Subcutaneous abdominal adipose tissue (tissue), 5 donors: ENCODE results near the gene ITGA6.

Source experiments
- H3K27ac ChIP-seq: one replicate; pipeline ENCODE4 v1.7.0; 2013; ENCODE audit warnings: low read depth, mild to moderate bottlenecking, inconsistent platforms, low read length, moderate library complexity
- H3K27me3 ChIP-seq, 5 donors: one replicate each; pipeline ENCODE4 v1.7.0; 2013; ENCODE audit warnings: low read length in 5 of 5, inconsistent platforms in 1 of 5; ENCODE audit not compliant: control insufficient read depth in 5 of 5, insufficient read depth in 4 of 5
- H3K36me3 ChIP-seq, 5 donors: one replicate each; pipeline ENCODE4 v1.7.0; 2013; ENCODE audit warnings: low read length in 5 of 5; ENCODE audit not compliant: control insufficient read depth in 5 of 5, insufficient read depth in 5 of 5
- H3K4me1 ChIP-seq, 5 donors: one replicate each; pipeline ENCODE4 v1.7.0; 2013; ENCODE audit warnings: low read length in 5 of 5, mild to moderate bottlenecking in 3 of 5, moderate library complexity in 1 of 5; ENCODE audit not compliant: control insufficient read depth in 5 of 5, insufficient read depth in 5 of 5
- H3K4me3 ChIP-seq, 5 donors: one replicate each; pipeline ENCODE4 v1.7.0; 2013; ENCODE audit warnings: low read length in 5 of 5, low read depth in 1 of 5
- H3K9ac ChIP-seq, 5 donors: one replicate each; pipeline ENCODE4 v1.7.0; 2013; ENCODE audit warnings: low read length in 5 of 5, mild to moderate bottlenecking in 4 of 5, moderate library complexity in 3 of 5
- H3K9me3 ChIP-seq, 5 donors: one replicate each; pipeline ENCODE4 v1.7.0; 2013; ENCODE audit warnings: low read length in 5 of 5; ENCODE audit not compliant: control insufficient read depth in 5 of 5
- donor health status: healthy.
- donor health status: healthy.
- donor health status: healthy.
- donor health status: healthy.
- donor health status: healthy.

The ITGA6 gene

GRCh38 chr2:172449911-172450550 is 22.6 kb downstream of the ITGA6 start:
- Histone ChIP-seq H3K4me1 (peaks cover 5 to 41% (median 26%) of the 10 kb centered on the region in 5 donors), H3K9ac (no peak overlapping the region), H3K27me3 (no peaks in the 10 kb centered on the region), H3K4me3 (no peak overlapping the region), H3K27ac (no peak overlapping the region), H3K36me3 (no peaks in the 10 kb centered on the region), H3K9me3 (no peaks in the 10 kb centered on the region)

GRCh38 chr2:172451923-172452322 is 24.5 kb downstream of the ITGA6 start:
- Histone ChIP-seq H3K27ac (no peak overlapping the region), H3K4me3 (peak overlapping the region in 1 of 5 donors; percentile 6), H3K4me1 (peaks cover 9 to 45% (median 14%) of the 10 kb centered on the region in 5 donors), H3K9me3 (no peaks in the 10 kb centered on the region), H3K9ac (no peak overlapping the region), H3K27me3 (peaks cover 0 to 3% (median 0%) of the 10 kb centered on the region in 5 donors), H3K36me3 (no peaks in the 10 kb centered on the region)

- Histone ChIP-seq H3K4me1 (peaks cover 9 to 45% (median 14%) of the 10 kb centered on the region in 5 donors), H3K27ac (no peak overlapping the region), H3K36me3 (no peaks in the 10 kb centered on the region), H3K27me3 (peaks cover 0 to 3% (median 0%) of the 10 kb centered on the region in 5 donors), H3K9me3 (no peaks in the 10 kb centered on the region), H3K4me3 (no peak overlapping the region), H3K9ac (no peak overlapping the region)
Measured at GRCh38 chr2:172452845-172453244, 25.5 kb downstream of the ITGA6 start.

DNA sequence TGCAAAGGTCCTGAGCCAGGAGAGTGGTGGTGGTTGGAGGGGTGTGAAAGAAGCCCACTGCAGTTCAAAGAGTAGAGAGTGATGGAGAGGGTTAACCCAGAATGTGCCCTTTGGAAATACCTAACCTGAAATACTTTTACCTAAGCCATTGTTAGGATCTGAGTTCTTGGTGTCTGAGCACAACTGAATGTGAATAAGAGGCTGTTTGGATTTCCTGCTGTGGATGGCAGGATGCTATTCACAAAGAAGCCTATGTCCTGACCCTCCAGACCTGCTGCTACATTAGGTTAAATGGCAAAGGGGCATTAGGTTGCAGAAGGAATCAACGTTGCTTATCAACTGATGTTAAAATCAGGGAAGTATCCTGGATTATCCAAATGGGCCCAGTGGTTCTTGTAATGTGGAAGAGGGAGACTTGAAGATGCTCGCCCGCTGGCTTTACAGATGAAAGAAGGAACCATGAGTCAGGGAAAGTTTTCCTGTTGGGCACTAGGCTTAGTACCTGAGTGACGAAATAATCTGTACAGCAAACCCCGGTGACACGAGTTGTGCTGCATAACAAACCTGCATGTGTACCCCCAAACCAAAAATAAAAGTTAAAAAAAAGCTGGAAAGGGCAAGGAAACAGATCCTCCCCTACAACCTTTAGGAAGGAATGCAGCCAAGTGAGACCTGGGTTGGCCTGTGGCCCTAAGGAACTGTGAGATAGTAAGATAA is 27.2 kb downstream of the ITGA6 start:
- no peaks in the 10 kb centered on the region for H3K9me3 ChIP-seq
- H3K36me3 ChIP-seq = no peaks in the 10 kb centered on the region
- no peak overlapping the region for H3K9ac ChIP-seq
- H3K27me3 ChIP-seq = peaks cover 0 to 3% (median 0%) of the 10 kb centered on the region in 5 donors
- H3K4me1 ChIP-seq = peaks cover 6 to 48% (median 14%) of the 10 kb centered on the region in 5 donors
- no peak overlapping the region for H3K27ac ChIP-seq
- H3K4me3 ChIP-seq = no peak overlapping the region

DNA sequence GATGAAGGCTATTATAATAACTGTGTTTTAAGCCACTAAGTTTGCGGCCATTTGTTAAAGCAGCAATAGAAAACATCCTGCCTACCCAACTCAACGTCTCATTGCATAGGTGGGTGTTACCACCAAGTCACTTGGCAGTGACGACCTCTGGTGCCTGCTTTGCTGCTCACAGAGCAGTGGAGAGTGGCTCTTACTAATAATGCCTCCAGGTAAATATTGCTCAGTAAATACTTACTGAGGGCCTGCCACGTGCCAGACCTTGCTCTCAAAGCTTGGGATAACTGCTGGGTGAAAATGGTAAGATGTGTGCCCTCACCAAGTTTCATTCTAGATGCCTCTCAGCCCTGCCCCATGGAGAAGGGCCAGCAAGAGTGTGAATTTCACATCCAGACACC is 27.7 kb downstream of the ITGA6 start:
- peaks cover 0 to 3% (median 0%) of the 10 kb centered on the region in 5 donors for H3K27me3 ChIP-seq
- H3K27ac ChIP-seq = peak overlapping the region; percentile 13
- no peak overlapping the region for H3K9ac ChIP-seq
- H3K9me3 ChIP-seq = no peaks in the 10 kb centered on the region
- peaks cover 6 to 46% (median 14%) of the 10 kb centered on the region in 5 donors for H3K4me1 ChIP-seq
- no peak overlapping the region for H3K4me3 ChIP-seq
- H3K36me3 ChIP-seq = no peaks in the 10 kb centered on the region

DNA sequence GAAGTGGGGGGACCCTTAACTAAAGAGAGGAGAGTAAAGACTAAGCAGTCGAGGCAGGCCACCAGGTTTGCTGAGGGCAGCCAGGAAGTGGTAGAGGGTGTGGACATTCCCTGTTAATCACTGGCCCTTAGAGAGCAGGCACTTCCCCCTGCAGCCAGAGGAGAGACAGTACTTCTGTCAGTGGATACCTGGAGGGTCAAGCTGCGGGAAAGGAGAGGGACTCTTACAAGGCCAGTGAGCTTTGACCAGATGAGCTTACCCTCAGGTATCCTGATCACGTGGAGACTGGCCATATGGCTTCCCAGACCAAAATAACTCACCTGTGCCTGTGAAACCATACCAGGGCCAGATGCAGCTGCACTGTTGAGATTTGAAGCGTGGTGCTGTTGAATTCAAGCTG is 28.6 kb downstream of the ITGA6 start:
- Histone ChIP-seq H3K9ac (no peak overlapping the region), H3K27ac (peak overlapping the region; percentile 13), H3K4me1 (peaks cover 6 to 51% (median 19%) of the 10 kb centered on the region in 5 donors), H3K36me3 (no peaks in the 10 kb centered on the region), H3K27me3 (peaks cover 0 to 3% (median 0%) of the 10 kb centered on the region in 5 donors), H3K4me3 (no peak overlapping the region), H3K9me3 (no peaks in the 10 kb centered on the region)

- H3K4me1 ChIP-seq = peaks cover 9 to 55% (median 23%) of the 10 kb centered on the region in 5 donors
- H3K27ac ChIP-seq = no peak overlapping the region
- no peak overlapping the region for H3K4me3 ChIP-seq
- H3K9me3 ChIP-seq = no peaks in the 10 kb centered on the region
- H3K27me3 ChIP-seq = peaks cover 0 to 3% (median 0%) of the 10 kb centered on the region in 5 donors
- H3K36me3 ChIP-seq = no peaks in the 10 kb centered on the region
- no peak overlapping the region for H3K9ac ChIP-seq
Measured at GRCh38 chr2:172457536-172457935, 30.1 kb downstream of the ITGA6 start.

DNA sequence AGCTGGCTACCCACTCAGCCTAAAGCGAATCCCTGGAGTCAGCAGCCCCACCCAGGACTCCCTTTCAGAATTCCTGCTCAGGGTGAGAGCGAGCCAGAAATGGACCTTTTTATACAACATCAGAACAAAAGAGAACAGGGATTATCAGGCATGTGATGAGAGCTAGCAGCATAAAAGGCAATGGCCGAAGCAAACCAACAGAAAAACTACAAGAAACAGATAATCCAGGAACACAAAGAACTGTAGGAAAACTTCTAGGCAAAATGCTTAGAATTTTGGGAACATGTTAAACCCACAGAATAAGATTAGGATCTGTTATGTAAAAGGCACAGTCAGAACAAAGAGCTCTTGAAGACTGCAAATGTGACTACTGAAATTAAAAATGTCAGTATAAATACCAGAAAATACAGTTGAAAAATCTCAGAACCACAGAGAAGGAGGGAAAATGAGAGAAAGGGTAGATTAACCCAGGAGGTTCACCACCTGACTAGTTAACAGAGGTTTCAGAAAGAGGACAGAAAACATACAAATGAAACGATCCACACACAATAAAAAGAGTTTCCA is 31.3 kb downstream of the ITGA6 start:
- Histone ChIP-seq H3K4me1 (peaks cover 9 to 59% (median 24%) of the 10 kb centered on the region in 5 donors), H3K36me3 (no peaks in the 10 kb centered on the region), H3K9ac (no peak overlapping the region), H3K27me3 (peaks cover 0 to 3% (median 0%) of the 10 kb centered on the region in 5 donors), H3K27ac (no peak overlapping the region), H3K4me3 (no peak overlapping the region), H3K9me3 (no peaks in the 10 kb centered on the region)

GRCh38 chr2:172460780-172461201 is 33.4 kb downstream of the ITGA6 start:
- Histone ChIP-seq H3K36me3 (no peaks in the 10 kb centered on the region), H3K27me3 (peaks cover 0 to 3% (median 0%) of the 10 kb centered on the region in 5 donors), H3K27ac (no peak overlapping the region), H3K4me3 (no peak overlapping the region), H3K9ac (no peak overlapping the region), H3K4me1 (peaks cover 5 to 61% (median 29%) of the 10 kb centered on the region in 5 donors), H3K9me3 (no peaks in the 10 kb centered on the region)
